Calu3 (cell line): Measurements from ENCODE around the gene BMP8A. TPM values are rescaled to one million over a fixed set of nuclear protein-coding genes. Genes with fewer than 3 reads are reported as not detected.

ENCODE experiments used
- BruUV-seq: library from RNA; stranded (reverse); fragments of 400-500 nt; replicated peaks from 2 replicates; lab custom pipeline; 2021; lab: Mats Ljungman, UMichigan
- CTCF ChIA-PET: fragments of 300-600 bp; sonication (Branson Sonifier 250); formaldehyde crosslinking; loops from one replicate; lab custom pipeline; 2022; ENCODE audit warnings: antibody characterized with exemption; lab: Charles Lee
- DNase-seq: peaks from one replicate; pipeline ENCODE4 v3.0.0; 2022
- H3K27ac Mint-ChIP-seq: one replicate; pipeline ENCODE4 v1.8.0; 2022; ENCODE audit warnings: mixed read lengths; ENCODE audit not compliant: unreplicated experiment
- H3K27me3 Mint-ChIP-seq: one replicate; pipeline ENCODE4 v1.8.0; 2022; ENCODE audit warnings: mixed read lengths; ENCODE audit not compliant: unreplicated experiment
- H3K36me3 Mint-ChIP-seq: one replicate; pipeline ENCODE4 v1.8.0; 2022; ENCODE audit warnings: mild to moderate bottlenecking, moderate library complexity, mixed read lengths; ENCODE audit not compliant: insufficient read depth, unreplicated experiment
- H3K4me1 Mint-ChIP-seq: one replicate; pipeline ENCODE4 v1.8.0; 2022; ENCODE audit warnings: mild to moderate bottlenecking, low read depth, mixed read lengths; ENCODE audit not compliant: unreplicated experiment
- H3K4me3 Mint-ChIP-seq: one replicate; pipeline ENCODE4 v1.8.0; 2022; ENCODE audit warnings: mild to moderate bottlenecking, low read depth, moderate library complexity, mixed read lengths; ENCODE audit not compliant: unreplicated experiment
- H3K9me3 Mint-ChIP-seq: one replicate; pipeline ENCODE4 v1.8.0; 2022; ENCODE audit warnings: low read depth, mixed read lengths; ENCODE audit not compliant: unreplicated experiment
- intact Hi-C: fragments of 100-400 bp; cut with micrococcal nuclease; formaldehyde crosslinking; loops from one replicate; pipeline ENCODE4 v1.10.0; 2022; ENCODE audit not compliant: unreplicated experiment
- total RNA-seq: library from RNA; stranded (reverse); gene quantifications from 2 replicates; pipeline ENCODE4 v1.2.3, GENCODE V29; 2022
- TF ChIP-seq, protein P1 (sequence below): fragments of 200-600 bp; IDR thresholded peaks from one replicate; pipeline ENCODE4 v1.8.0; 2022; ENCODE audit warnings: antibody characterized with exemption; ENCODE audit not compliant: unreplicated experiment

BMP8A gene
- total RNA-seq, 1 experiment from 2014 or later = 0.40 TPM

DNA sequence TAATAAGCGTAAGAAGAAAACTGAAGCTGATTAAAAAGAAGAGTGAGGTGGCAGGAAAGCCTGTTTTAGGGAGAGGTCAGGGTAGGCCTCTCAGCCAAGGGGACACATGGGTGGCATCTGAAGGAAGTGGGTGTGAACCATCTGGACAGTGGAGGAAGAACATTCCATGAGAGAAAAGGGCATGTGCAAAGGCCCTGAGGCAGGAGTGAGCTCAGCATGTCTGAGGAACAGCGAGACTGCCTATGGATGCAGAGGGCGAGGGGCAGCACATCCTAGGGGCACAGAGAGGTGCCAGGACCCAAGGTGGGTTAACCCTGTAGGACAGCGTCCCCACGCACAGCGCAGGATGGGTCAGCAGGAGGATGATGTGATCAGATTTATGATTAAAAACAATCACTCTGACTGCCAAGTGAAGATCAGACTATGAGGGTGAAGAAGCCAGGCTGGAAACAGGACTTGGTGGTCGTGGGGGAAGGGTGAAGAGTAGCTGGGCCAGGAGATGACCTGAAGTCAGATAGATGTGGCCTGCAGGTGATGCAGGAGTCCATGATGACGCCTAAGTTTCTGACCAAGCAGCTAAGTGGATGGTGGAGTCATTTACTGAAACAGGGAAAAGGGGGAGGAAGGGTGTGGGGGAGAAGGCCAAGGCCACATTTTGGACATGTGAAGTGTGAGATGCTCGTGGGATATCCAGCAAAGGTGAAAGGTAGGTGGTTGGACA is 47.3 kb downstream of the BMP8A start:
- Mint-ChIP-seq H3K27me3 (no peaks in the 10 kb centered on the region), H3K4me3 (no peak overlapping the region), H3K4me1 (no peaks in the 10 kb centered on the region), H3K36me3 (peaks cover 30% of the 10 kb centered on the region), H3K9me3 (no peaks in the 10 kb centered on the region), H3K27ac (peak overlapping the region; percentile 6)
- DNase-seq = no peak
- intact Hi-C loops = loop anchor here (1.0 to 2.0 kb wide), 2 partner anchors 272 to 440 kb away; no protein-coding TSS in a partner anchor
- no TSS peak for BruUV-seq
- TF ChIP-seq, protein P1, sequence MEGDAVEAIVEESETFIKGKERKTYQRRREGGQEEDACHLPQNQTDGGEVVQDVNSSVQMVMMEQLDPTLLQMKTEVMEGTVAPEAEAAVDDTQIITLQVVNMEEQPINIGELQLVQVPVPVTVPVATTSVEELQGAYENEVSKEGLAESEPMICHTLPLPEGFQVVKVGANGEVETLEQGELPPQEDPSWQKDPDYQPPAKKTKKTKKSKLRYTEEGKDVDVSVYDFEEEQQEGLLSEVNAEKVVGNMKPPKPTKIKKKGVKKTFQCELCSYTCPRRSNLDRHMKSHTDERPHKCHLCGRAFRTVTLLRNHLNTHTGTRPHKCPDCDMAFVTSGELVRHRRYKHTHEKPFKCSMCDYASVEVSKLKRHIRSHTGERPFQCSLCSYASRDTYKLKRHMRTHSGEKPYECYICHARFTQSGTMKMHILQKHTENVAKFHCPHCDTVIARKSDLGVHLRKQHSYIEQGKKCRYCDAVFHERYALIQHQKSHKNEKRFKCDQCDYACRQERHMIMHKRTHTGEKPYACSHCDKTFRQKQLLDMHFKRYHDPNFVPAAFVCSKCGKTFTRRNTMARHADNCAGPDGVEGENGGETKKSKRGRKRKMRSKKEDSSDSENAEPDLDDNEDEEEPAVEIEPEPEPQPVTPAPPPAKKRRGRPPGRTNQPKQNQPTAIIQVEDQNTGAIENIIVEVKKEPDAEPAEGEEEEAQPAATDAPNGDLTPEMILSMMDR = no peak
- CTCF ChIA-PET = interaction anchor here (0.7 to 1.0 kb wide), 5 partner anchors 9 to 440 kb away, joined by 3 to 6 read pairs (median 3); partner anchors contain the start of gene BMP8A

DNA sequence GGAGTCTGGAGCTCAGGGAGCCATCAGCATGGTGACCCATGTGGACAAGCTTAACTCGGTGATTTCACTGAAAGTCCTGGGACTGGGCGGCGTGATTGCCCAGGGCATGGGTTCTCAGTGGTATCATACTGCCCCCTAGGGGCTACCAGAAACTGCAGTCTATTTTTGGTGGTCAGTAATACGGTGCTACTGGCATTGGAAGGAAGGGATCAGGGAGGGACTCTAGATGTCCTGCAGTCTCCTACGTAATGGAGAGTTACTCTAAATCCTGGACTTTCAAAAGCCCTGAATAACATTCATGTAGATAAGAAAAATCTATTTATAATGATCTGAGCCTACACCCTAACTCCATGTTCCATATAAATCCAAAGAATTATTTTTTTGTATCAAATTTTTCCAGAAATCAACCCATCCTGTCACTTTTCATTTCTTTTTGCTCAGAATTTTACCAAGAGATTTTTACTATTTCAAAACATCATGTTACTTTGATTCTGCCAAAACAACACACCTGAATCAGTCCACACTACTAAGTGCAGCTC is 47.9 kb downstream of the BMP8A start:
- TF ChIP-seq, protein P1 = peak; percentile 70
- intact Hi-C loops = loop anchor here (1.0 to 2.0 kb wide), 2 partner anchors 273 to 441 kb away; no protein-coding TSS in a partner anchor
- peaks cover 30% of the 10 kb centered on the region for H3K36me3 Mint-ChIP-seq
- H3K9me3 Mint-ChIP-seq = no peaks in the 10 kb centered on the region
- BruUV-seq = no TSS peak
- peak; percentile 73 for DNase-seq
- CTCF ChIA-PET = interaction anchor here (0.7 to 0.8 kb wide), 4 partner anchors 48 to 441 kb away, joined by 3 to 6 read pairs (median 4); partner anchors contain the start of gene BMP8A
- H3K27ac Mint-ChIP-seq = peak overlapping the region; percentile 6
- H3K27me3 Mint-ChIP-seq = no peaks in the 10 kb centered on the region
- H3K4me1 Mint-ChIP-seq = no peaks in the 10 kb centered on the region
- no peak overlapping the region for H3K4me3 Mint-ChIP-seq

DNA sequence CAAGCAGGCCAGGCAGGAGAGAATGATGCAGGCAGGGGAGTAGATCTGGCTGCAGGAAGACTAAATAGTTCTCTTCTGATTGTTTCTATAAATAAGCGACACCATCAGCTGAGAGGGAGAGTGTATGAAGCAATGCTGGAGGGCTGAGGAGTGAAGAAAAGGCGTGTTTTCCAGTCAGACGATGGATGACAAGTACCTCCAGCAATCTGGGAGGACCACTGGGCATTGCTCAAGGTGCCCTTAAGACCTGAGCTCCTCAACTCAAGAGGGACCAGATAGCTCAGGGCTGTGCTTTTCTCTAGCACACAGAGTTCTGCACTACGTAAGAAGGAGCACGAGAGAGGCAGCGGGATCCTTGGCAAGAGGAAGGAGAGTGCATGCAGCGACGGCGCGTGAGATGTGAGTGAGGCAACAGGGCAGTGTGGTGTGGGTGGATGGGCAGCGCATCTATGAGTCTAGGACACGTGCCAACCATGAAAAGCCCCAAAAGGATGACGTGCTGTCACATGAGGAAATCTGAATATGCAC is 49.1 kb downstream of the BMP8A start:
- H3K9me3 Mint-ChIP-seq = no peaks in the 10 kb centered on the region
- peaks cover 30% of the 10 kb centered on the region for H3K36me3 Mint-ChIP-seq
- no peaks in the 10 kb centered on the region for H3K4me1 Mint-ChIP-seq
- no TSS peak for BruUV-seq
- no peak overlapping the region for H3K27ac Mint-ChIP-seq
- intact Hi-C loops = no loop called here
- no peak for DNase-seq
- TF ChIP-seq, protein P1 = no peak
- CTCF ChIA-PET = no interaction called here
- H3K27me3 Mint-ChIP-seq = no peaks in the 10 kb centered on the region
- H3K4me3 Mint-ChIP-seq = no peak overlapping the region

DNA sequence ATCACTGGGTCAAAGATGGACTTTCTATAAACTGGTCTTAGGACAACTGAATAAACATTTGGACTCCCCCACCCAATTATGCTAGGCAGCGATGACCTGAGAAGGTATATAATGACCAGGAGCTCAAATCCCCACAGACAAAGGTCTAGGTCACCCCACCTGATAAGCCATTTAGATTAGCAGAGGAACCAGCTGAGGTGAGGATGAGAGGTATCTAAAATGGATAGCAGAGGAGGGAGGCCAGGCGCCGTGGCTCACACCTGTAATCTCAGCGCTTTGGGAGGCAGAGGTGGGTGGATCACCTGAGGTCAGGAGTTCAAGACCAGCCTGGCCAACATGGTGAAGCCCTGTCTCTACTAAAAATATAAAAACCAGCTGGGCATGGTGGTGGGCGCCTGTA is 51.5 kb downstream of the BMP8A start:
- Mint-ChIP-seq H3K4me1 (no peaks in the 10 kb centered on the region), H3K9me3 (no peaks in the 10 kb centered on the region), H3K27ac (no peak overlapping the region), H3K4me3 (no peak overlapping the region), H3K27me3 (no peaks in the 10 kb centered on the region), H3K36me3 (peaks cover 33% of the 10 kb centered on the region)
- TF ChIP-seq, protein P1 = no peak
- no peak for DNase-seq
- no TSS peak for BruUV-seq
- intact Hi-C loops = no loop called here
- CTCF ChIA-PET = interaction anchor here (0.6 kb wide), 1 partner anchor 801 kb away, joined by 3 read pairs; no protein-coding TSS in a partner anchor
